ENCODE measurements around the gene RNPEPL1. TPM values are rescaled to one million over a fixed set of nuclear protein-coding genes. Genes with fewer than 3 reads are reported as not detected.

Gene RNPEPL1
- total RNA-seq, 1 experiment from 2014 or later = 88.2 TPM

DNA sequence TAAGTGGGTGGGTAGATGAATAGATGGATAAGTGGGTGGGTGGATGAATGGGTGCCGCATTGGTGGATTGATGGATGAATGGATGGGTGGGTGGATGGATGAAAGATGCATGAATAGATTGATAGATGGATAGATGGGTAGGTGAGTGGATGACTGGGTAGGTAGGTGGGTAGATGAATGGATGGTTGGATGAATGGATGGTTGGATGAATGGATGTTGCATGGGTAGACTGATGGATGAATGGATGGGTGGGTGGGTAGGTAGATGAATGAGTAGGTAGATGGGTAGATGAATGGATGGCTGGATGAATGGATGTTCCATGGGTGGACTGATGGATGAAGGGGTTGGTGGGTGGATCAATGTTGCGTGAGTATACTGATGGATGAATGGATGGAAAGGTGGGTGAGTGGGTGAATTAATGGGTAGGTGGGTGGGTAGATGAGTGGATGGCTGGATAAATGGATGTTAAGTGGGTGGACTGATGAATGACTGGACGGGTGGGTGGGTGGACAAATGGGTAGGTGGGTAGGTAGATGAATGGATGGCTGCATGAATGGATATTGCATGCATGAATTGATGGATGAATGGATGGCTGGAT is 41.0 kb upstream of the RNPEPL1 start:
- ATAC-seq (no peak), DNase-seq (ENCODE audit: low read depth, low spot score) (no peak)
- intact Hi-C loops (cut with micrococcal nuclease; ENCODE audit: unreplicated experiment) = no loop called here
- in situ Hi-C loops (cut with HindIII; ENCODE audit: low pct_unique_long_range_greater_than_20kb, low sequenced_read_pairs) = no loop called here
- Histone ChIP-seq H3K9me3 (ENCODE audit: control insufficient read depth, insufficient read depth, low read depth, low read length) (peaks cover 25% of the 10 kb centered on the region; the same call in 1 of the 2 replicates), H3K4me1 (ENCODE audit: control insufficient read depth, insufficient read depth, low read length) (no peaks in the 10 kb centered on the region), H3K27me3 (ENCODE audit: control insufficient read depth, insufficient read depth, low read length) (no peaks in the 10 kb centered on the region), H3K27ac (ENCODE audit: low read length) (no peak overlapping the region), H3K4me3 (ENCODE audit: low read depth in 2 of 2, low read length in 2 of 2) (no peak overlapping the region), H3K36me3 (ENCODE audit: control insufficient read depth, insufficient read depth, low read length) (no peaks in the 10 kb centered on the region)
- TF ChIP-seq SIN3A (IDR thresholded peaks at IDR 0.05; ENCODE audit: borderline replicate concordance, insufficient read depth, low read depth, low read length) (no peak), POLR2AphosphoS5 (IDR thresholded peaks at IDR 0.05; ENCODE audit: low read depth, low read length) (no peak), TCF7L2 (IDR thresholded peaks at IDR 0.05; ENCODE audit: low read depth, low read length) (no peak)
- TF ChIP-seq, protein P1, sequence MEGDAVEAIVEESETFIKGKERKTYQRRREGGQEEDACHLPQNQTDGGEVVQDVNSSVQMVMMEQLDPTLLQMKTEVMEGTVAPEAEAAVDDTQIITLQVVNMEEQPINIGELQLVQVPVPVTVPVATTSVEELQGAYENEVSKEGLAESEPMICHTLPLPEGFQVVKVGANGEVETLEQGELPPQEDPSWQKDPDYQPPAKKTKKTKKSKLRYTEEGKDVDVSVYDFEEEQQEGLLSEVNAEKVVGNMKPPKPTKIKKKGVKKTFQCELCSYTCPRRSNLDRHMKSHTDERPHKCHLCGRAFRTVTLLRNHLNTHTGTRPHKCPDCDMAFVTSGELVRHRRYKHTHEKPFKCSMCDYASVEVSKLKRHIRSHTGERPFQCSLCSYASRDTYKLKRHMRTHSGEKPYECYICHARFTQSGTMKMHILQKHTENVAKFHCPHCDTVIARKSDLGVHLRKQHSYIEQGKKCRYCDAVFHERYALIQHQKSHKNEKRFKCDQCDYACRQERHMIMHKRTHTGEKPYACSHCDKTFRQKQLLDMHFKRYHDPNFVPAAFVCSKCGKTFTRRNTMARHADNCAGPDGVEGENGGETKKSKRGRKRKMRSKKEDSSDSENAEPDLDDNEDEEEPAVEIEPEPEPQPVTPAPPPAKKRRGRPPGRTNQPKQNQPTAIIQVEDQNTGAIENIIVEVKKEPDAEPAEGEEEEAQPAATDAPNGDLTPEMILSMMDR (IDR thresholded peaks at IDR 0.05) = no peak
- TF ChIP-seq, protein P2, sequence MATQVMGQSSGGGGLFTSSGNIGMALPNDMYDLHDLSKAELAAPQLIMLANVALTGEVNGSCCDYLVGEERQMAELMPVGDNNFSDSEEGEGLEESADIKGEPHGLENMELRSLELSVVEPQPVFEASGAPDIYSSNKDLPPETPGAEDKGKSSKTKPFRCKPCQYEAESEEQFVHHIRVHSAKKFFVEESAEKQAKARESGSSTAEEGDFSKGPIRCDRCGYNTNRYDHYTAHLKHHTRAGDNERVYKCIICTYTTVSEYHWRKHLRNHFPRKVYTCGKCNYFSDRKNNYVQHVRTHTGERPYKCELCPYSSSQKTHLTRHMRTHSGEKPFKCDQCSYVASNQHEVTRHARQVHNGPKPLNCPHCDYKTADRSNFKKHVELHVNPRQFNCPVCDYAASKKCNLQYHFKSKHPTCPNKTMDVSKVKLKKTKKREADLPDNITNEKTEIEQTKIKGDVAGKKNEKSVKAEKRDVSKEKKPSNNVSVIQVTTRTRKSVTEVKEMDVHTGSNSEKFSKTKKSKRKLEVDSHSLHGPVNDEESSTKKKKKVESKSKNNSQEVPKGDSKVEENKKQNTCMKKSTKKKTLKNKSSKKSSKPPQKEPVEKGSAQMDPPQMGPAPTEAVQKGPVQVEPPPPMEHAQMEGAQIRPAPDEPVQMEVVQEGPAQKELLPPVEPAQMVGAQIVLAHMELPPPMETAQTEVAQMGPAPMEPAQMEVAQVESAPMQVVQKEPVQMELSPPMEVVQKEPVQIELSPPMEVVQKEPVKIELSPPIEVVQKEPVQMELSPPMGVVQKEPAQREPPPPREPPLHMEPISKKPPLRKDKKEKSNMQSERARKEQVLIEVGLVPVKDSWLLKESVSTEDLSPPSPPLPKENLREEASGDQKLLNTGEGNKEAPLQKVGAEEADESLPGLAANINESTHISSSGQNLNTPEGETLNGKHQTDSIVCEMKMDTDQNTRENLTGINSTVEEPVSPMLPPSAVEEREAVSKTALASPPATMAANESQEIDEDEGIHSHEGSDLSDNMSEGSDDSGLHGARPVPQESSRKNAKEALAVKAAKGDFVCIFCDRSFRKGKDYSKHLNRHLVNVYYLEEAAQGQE (IDR thresholded peaks at IDR 0.05; ENCODE audit: insufficient read depth in 1 of 2, low read depth in 2 of 2, low read length in 1 of 2) = no peak
- BruUV-seq (replicated peaks) = no TSS peak
- CTCF ChIA-PET = no interaction called here
- POLR2A ChIA-PET = no interaction called here

DNA sequence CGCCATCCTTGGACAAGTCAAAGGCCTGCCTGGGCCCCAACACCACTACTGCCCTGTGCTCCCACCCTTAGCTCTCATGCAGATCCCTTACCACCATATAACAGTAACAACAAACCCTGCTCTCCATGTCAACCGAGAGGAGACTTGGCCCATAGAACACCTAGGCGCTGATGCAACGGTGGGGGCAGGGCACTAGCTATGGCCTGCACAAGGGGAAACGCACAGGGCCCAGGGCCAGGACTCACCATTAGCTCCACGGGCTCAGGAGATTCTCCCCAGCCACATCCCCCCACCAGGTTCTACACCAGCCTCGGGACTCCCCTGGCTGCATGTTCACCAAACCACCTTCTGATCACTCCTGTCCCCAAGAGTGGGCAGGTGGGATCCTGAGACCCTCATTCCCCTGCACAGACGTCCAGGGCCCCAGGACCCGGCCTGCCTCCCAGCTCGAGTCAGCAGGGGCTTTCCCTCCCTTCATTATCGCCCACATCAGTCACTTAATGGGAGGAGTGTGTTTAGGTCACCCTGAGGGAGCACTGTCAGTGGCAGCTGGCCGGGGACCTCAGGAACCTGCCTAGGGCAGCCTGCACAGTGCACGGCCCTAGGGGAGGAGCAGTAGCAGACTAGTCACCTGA is 39.8 kb upstream of the RNPEPL1 start:
- peak; percentile 48; the same call in 1 of the 2 replicates for ATAC-seq
- TF ChIP-seq TCF7L2 (IDR thresholded peaks at IDR 0.05; ENCODE audit: low read depth, low read length) (no peak), POLR2AphosphoS5 (IDR thresholded peaks at IDR 0.05; ENCODE audit: low read depth, low read length) (no peak), SIN3A (IDR thresholded peaks at IDR 0.05; ENCODE audit: borderline replicate concordance, insufficient read depth, low read depth, low read length) (no peak)
- TF ChIP-seq, protein P2 (IDR thresholded peaks at IDR 0.05; ENCODE audit: insufficient read depth in 1 of 2, low read depth in 2 of 2, low read length in 1 of 2) = no peak
- TF ChIP-seq, protein P1 (IDR thresholded peaks at IDR 0.05) = no peak
- ChIA-PET POLR2A (interaction anchor here (0.6 kb wide), 1 partner anchor 314 kb away, joined by 9 read pairs; no protein-coding TSS in a partner anchor), CTCF (no interaction called here)
- H3K27me3 ChIP-seq (ENCODE audit: control insufficient read depth, insufficient read depth, low read length) = no peaks in the 10 kb centered on the region
- peaks cover 30% of the 10 kb centered on the region; the same call in 1 of the 2 replicates for H3K9me3 ChIP-seq (ENCODE audit: control insufficient read depth, insufficient read depth, low read depth, low read length)
- no TSS peak for BruUV-seq (replicated peaks)
- H3K36me3 ChIP-seq (ENCODE audit: control insufficient read depth, insufficient read depth, low read length) = no peaks in the 10 kb centered on the region
- intact Hi-C loops (cut with micrococcal nuclease; ENCODE audit: unreplicated experiment) = no loop called here
- no peaks in the 10 kb centered on the region for H3K4me1 ChIP-seq (ENCODE audit: control insufficient read depth, insufficient read depth, low read length)
- in situ Hi-C loops (cut with HindIII; ENCODE audit: low pct_unique_long_range_greater_than_20kb, low sequenced_read_pairs) = no loop called here
- H3K4me3 ChIP-seq (ENCODE audit: low read depth in 2 of 2, low read length in 2 of 2) = no peak overlapping the region
- H3K27ac ChIP-seq (ENCODE audit: low read length) = no peak overlapping the region
- DNase-seq (ENCODE audit: low read depth, low spot score) = no peak
